ENCODE data around the gene MED20. TPM values are rescaled to one million over a fixed set of nuclear protein-coding genes. Genes with fewer than 3 reads are reported as not detected.
A peak's percentile ranks its signal among the peaks of the same experiment; 100 is the strongest.

Gene MED20
- total RNA-seq, 4 donors from 2014 or later = 9.6 to 14.9 (median 14.2) TPM

GRCh38 chr6:41917528-41917927 lies 3.4 kb downstream of the MED20 start:
- no peak for DNase-seq (ENCODE audit: extremely low spot score)
- WGBS = 45% methylated on average over 4 of the region's 4 CpGs
- Histone ChIP-seq H3K27ac (replicated peaks in 1 of 4) (peak overlapping the region in 2 of 4 donors; percentile 32 to 48), H3K9me3 (no peaks in the 10 kb centered on the region), H3K36me3 (peaks cover 9 to 51% (median 43%) of the 10 kb centered on the region in 4 donors), H3K4me1 (peaks cover 28 to 57% (median 41%) of the 10 kb centered on the region in 4 donors), H3K4me3 (no peak overlapping the region), H3K27me3 (no peaks in the 10 kb centered on the region)
- intact Hi-C loops (cut with DNase I) = no loop called here
- TF ChIP-seq POLR2AphosphoS5 (IDR thresholded peaks at IDR 0.05) (peak in 1 of 2 donors; percentile 14), POLR2A (IDR thresholded peaks at IDR 0.05; ENCODE audit: low read depth) (no peak), CTCF (IDR thresholded peaks at IDR 0.05) (no peak)

- intact Hi-C loops (cut with DNase I) = no loop called here
- H3K4me1 ChIP-seq = peaks cover 16 to 40% (median 26%) of the 10 kb centered on the region in 4 donors
- H3K36me3 ChIP-seq = peaks cover 10 to 70% (median 56%) of the 10 kb centered on the region in 4 donors
- DNase-seq (ENCODE audit: extremely low spot score) = no peak
- H3K27me3 ChIP-seq = no peaks in the 10 kb centered on the region
- no peak overlapping the region for H3K4me3 ChIP-seq
- TF ChIP-seq CTCF (IDR thresholded peaks at IDR 0.05) = no peak
- no peak for TF ChIP-seq POLR2AphosphoS5 (IDR thresholded peaks at IDR 0.05)
- TF ChIP-seq EP300 (IDR thresholded peaks at IDR 0.05) = no peak
- TF ChIP-seq POLR2A (IDR thresholded peaks at IDR 0.05; ENCODE audit: low read depth) = no peak
- H3K27ac ChIP-seq (replicated peaks in 1 of 4) = no peak overlapping the region
- 89% methylated on average over 4 of the region's 4 CpGs for WGBS
- H3K9me3 ChIP-seq = no peaks in the 10 kb centered on the region
Observed at GRCh38 chr6:41914869-41915530, 5.9 kb downstream of the MED20 start.

- H3K9me3 ChIP-seq = no peaks in the 10 kb centered on the region
- no peaks in the 10 kb centered on the region for H3K27me3 ChIP-seq
- peaks cover 14 to 77% (median 62%) of the 10 kb centered on the region in 4 donors for H3K36me3 ChIP-seq
- H3K4me1 ChIP-seq = peaks cover 10 to 33% (median 19%) of the 10 kb centered on the region in 4 donors
- DNase-seq (ENCODE audit: extremely low spot score) = no peak
- no peak for TF ChIP-seq EP300 (IDR thresholded peaks at IDR 0.05)
- no peak for TF ChIP-seq POLR2AphosphoS5 (IDR thresholded peaks at IDR 0.05)
- TF ChIP-seq POLR2A (IDR thresholded peaks at IDR 0.05; ENCODE audit: low read depth) = no peak
- TF ChIP-seq CTCF (IDR thresholded peaks at IDR 0.05) = no peak
- H3K27ac ChIP-seq (replicated peaks in 1 of 4) = no peak overlapping the region
- H3K4me3 ChIP-seq = no peak overlapping the region
- 83% methylated on average over 2 of the region's 2 CpGs for WGBS
- intact Hi-C loops (cut with DNase I) = no loop called here
Observed at GRCh38 chr6:41914343-41914742, 6.6 kb downstream of the MED20 start.

GRCh38 chr6:41909727-41910126 lies 11.2 kb downstream of the MED20 start:
- intact Hi-C loops (cut with DNase I) = no loop called here
- Histone ChIP-seq H3K27me3 (no peaks in the 10 kb centered on the region), H3K4me3 (no peak overlapping the region), H3K27ac (replicated peaks in 1 of 4) (no peak overlapping the region), H3K9me3 (no peaks in the 10 kb centered on the region), H3K4me1 (peaks cover 0 to 12% (median 0%) of the 10 kb centered on the region in 4 donors), H3K36me3 (peaks cover 39 to 94% (median 83%) of the 10 kb centered on the region in 4 donors)
- TF ChIP-seq POLR2A (IDR thresholded peaks at IDR 0.05; ENCODE audit: low read depth) (no peak), POLR2AphosphoS5 (IDR thresholded peaks at IDR 0.05) (no peak), EP300 (IDR thresholded peaks at IDR 0.05) (no peak), CTCF (IDR thresholded peaks at IDR 0.05) (no peak)
- 91% methylated on average over 1 of the region's 1 CpG for WGBS
- no peak for DNase-seq (ENCODE audit: extremely low spot score)

Data from esophagus muscularis mucosa (tissue), 4 donors.